ENCODE results near the gene PAX2.
A peak's percentile ranks its signal among the peaks of the same experiment; 100 is the strongest.

Gene PAX2

GRCh38 chr10:100723770-100724530, 21.4 kb upstream of the PAX2 start:
- intact Hi-C loops (cut with DNase I) = no loop called here

DNA sequence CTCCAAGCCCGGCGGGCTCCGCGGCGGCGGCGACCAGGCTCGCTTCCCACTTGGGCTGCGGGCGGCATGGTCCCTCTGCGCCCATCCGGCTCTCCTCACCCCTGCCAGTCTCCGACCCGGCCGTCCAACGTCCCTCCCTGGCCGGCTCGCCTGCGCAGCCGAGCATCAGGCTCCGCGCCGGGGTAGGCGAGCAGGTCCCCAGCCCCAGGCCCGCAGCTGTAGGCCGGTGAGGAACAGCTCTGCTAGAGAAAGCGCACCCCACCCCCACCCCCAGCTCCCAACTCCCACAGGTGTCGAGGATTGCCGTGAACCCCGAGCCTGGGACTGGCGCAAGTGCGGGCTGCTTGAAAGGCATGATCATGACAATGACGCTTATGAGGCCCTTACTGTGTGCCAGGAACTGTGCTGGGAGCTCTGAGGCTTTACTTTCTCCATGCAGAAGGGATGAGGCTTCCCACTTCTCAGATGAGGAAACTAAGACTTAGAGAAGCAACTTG, 20.8 kb upstream of the PAX2 start:
- intact Hi-C loops (cut with DNase I) = no loop called here
- DNase-seq = peak in 3 of 10 donors; percentile 23 to 69 (median 27)

More at GRCh38 chr10:100723770-100724530, 21.4 kb upstream of the PAX2 start:
- DNase-seq = peak in 3 of 10 donors; percentile 11 to 34 (median 24)

DNA sequence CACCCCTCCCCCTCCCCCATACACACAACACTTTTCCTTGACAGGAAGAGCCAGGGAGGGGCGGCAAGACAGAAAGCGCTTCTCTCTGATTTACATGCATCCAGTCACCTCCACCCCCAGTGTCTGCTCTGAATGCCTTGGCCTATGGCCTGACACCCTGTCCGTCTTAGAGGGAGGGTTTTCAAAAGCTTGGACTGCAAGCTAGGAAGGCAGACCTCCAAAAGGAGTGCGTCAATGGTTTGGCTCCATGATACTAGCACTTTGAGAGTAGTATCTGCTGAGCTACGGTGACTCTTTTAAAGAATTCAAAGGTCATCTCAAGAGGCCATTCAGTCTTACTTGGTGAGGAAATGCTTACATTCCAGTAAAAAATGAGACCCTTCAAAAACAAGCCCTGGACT, 20.3 kb upstream of the PAX2 start:
- intact Hi-C loops (cut with DNase I) = no loop called here
- DNase-seq = no peak

DNA sequence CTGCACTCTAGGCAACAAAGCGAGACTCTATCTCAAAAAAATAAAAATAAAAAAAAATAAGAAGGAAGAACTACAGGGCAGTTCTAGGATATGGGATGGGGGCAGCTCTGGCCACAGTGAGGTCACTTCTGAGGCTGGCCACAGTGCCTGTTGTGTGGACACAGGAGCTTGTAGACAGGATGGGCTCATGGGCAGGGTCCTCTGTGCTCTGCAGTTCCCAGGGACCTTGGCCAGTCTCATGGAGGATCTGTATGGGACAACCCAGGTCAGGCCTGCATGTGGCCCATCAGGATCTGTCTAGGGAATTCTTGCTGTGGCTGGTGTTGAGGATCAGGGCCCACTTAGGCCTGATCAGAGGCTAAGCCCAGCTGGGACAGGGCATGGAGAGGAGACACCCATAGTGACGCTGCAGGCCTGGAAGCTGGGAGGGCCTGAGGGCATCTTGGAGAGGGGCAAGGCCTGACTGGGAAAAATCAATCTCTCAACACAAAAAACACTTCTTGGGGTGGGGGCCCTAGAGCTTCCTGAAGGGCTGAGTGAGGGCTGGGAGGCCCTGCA, 19.4 kb upstream of the PAX2 start:
- peak in 3 of 10 donors; percentile 23 to 58 (median 27) for DNase-seq
- intact Hi-C loops (cut with DNase I) = no loop called here

- DNase-seq = no peak
- intact Hi-C loops (cut with DNase I) = no loop called here
These were observed 17.6 kb upstream of the PAX2 start for GRCh38 chr10:100727808-100728207.

DNA sequence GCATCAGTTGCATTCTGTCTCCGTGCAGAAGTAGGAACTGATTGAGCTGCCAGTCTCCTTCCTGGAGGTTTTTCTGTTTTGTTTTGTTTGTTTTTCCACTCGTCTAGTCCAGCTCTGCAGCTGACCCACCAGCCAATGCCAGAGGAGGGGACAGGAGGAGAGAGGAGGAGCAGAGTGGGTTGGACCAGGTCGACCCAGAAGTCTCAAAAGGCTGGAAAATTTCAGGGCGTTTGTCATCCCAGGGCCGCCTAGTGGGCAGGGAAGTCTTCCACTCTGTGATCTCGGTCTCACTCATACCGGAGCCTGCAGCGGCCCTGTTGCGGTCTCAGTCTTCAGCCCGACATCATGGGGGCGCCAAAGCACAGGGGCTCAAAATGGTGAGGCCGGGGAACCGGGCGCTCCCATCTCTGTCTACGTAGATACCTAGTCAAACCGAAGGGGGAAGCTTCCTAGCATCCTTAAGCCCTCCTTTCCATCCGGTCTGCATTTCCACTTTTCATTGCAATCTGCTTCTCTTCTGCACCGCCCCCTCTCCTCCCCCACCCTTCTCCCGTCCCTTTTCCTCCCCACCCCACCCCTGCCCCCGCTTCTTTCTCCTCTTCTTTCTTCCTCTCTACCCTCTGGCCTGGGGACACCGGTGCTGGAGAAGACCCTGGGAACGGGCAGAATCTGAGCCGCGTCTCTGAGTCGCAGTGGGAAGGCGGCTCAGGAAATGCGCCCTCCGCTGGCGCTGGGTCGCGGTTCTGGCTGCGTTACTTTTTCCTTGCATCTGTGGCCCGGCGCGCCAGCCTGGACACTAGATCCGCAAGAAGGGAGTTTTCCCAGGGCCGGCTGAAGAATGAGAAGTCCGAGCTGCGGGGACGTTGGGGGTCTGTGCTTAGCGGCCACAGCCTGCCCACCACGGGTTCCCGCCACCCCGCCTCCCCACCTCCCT, 16.2 kb upstream of the PAX2 start:
- DNase-seq = peak in 5 of 10 donors; percentile 28 to 77 (median 41)
- intact Hi-C loops (cut with DNase I) = no loop called here

DNA sequence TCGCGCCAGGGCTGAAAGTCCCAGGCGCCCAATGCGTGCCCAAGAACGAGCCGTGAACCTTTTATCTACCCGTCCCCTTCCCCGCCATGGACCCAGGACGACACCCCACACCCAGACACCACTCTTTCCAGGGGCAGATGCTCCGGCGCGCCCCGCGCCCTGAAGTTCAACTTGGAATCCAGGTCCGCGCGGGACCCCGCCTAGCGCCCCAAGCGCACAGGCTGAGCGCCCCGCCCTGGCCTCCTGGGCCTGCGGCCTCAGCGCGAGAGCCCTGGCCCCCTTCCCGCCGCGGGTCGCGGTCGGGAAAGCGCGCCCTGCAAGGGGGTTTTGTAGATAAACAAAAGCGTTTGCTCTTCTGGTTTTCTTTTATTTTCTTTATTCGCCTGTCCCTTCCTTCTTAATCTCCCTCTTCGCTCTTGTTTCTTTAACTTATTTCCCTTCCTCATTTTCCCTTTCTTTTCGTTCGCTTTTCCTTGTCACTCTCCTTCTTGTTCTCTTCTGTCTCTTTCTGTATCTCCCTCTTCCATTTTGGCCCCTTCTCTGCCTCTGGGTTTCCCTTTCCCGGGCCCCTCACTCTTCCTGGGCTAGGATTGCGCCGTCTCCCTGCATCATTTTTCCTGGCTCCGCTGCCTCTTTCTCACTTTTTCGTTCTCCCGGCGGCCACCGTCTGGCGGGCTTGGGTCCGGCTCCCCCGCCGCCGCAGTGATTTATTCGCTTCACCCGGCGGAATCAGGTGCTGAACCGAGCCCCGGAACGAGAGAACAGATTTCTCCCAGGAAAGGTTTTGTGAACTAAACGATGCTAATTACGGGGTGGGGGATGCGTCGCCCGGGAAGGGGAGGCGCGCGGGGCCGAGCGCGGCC, 15.3 kb upstream of the PAX2 start:
- intact Hi-C loops (cut with DNase I) = no loop called here
- peak in 3 of 10 donors; percentile 39 to 57 (median 45) for DNase-seq

- intact Hi-C loops (cut with DNase I) = no loop called here
- DNase-seq = peak in 3 of 10 donors; percentile 65 to 85 (median 65)
These were observed 14.5 kb upstream of the PAX2 start for GRCh38 chr10:100730725-100731406.

DNA sequence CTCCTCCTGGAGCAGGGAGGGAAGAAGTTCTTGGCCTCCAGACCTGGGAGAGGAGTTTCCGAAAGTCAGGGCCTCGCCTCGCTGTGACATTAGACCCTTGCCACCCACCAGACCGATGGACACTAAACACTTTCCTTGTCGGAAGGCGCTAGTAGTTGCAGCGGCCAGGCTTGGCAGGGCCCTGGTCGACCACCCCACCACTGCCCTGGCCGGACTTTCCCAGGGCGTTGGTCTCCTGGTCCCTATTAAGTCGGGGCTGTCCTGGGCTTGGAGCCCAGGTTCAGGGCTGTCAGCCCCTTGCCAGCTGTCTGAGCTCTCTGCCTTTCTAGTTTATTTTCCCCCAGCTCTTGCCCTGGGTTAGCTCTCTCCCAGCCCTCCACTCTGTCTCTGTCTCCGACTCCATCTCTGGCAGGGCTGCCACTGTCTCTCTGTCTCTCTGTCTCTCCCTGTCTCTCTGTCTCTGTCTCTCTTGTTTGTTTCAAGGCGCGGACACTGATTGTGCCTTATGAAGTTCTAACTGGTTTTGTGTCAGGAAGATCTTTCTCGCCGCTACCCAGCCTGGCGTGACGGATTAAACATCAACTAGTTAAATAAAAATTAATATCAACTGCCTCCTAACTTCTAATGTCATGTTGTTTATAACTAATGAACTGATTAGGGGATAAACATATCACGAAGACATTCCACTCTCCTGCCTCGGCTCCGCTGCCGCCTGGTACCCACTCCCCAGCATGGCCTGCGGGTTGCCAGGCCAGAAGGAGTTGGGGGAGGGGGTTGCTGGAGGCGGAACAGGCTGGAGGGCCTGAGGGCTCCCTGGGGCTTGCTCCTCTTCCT, 13.8 kb upstream of the PAX2 start:
- peak in 2 of 10 donors; percentile 62 to 64 for DNase-seq
- intact Hi-C loops (cut with DNase I) = no loop called here

GRCh38 chr10:100732241-100732596, 13.2 kb upstream of the PAX2 start:
- intact Hi-C loops (cut with DNase I) = no loop called here
- DNase-seq = no peak

GRCh38 chr10:100733329-100733728, 12.1 kb upstream of the PAX2 start:
- intact Hi-C loops (cut with DNase I) = no loop called here
- DNase-seq = peak in 2 of 10 donors; percentile 31 to 71

GRCh38 chr10:100734295-100735086, 10.9 kb upstream of the PAX2 start:
- intact Hi-C loops (cut with DNase I) = no loop called here
- DNase-seq = peak in 2 of 10 donors; percentile 41 to 69

DNA sequence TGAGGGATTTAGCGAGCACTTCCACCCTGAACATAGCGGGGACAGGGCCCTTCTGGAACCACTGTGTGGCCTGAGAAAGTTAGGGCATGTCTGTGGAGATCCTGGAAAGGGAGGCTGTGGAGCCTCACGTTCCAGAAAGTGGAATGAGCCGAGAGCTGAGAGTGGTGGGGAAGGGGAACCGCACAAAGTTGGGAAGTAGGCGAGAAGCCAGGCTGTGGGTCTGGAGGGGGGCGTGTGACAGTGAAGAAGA, 10.4 kb upstream of the PAX2 start:
- intact Hi-C loops (cut with DNase I) = no loop called here
- DNase-seq = no peak

DNA sequence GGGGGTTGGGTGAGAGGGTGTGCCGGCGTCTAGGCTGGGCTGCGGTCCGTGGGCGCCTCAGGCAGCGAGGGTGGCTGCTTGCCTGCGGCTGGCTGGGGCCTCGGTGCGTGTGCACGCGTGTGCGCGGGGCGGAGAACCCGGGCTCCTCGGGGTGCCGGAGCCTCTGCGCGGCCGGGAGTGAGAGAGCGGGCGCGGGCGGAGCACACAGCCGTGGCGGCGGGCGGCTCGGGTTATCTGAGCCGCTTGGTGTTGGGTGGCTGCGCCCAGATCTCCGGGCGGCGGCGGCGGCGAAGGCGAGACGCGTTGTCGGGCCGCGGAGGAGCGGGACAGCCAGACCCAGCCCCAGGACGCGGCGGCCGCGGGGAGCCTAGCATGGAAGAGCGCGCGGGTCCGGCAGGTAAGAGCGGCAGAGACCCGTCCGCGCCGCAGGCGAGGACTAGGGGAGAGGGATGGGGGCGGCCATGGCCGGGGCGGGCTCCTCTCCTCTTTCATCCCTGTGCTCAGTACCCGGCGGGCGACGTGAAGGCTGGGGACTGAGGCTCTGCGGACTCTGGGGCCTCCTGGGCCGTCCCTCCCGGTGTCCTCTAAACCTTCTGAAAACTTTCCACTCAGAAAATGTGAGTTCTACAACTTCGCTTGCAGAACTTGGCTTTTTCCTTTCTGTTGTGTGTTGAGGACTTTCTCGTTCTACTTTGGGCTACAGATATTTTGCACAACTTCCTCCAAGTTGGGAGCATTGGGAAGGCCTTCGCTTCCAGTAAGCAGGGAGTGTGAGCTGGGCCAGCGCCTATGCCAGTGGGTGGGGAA, 9.8 kb upstream of the PAX2 start:
- DNase-seq = peak in 2 of 10 donors; percentile 67 to 75
- intact Hi-C loops (cut with DNase I) = no loop called here

DNA sequence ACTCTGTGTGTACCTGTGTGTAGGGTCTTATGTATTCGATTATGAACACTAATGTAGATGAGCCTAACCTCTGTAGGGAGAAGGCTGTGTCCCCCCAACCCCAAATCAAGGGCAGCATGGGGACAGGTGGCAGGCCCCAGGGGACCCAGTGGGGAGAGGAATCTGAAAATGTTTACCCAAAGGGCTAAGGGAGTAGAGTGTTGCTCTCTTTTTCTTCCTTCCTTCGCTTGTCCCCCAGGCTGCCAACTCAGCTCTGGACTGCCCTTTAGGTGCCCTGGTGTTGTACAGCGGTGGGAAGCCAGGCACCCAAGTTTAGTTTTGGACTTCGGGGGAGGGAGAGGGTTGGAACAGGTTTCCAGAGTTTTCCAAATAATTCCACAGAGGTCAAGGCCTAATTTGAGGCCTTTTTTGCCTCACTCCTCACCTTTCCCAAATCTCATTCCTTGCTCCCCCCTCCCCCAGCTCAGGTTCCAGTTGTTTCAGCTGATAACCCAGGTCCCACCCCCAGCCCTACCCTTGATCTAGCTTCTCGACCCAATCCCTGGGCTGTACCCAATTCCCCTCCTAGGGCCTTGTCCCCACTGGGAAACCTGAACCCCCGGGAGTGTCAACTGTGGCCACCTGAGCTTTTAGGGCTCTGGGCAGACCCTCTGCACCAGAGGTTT, 9.1 kb upstream of the PAX2 start:
- peak in 2 of 10 donors; percentile 22 to 33 for DNase-seq
- intact Hi-C loops (cut with DNase I) = no loop called here

- intact Hi-C loops (cut with DNase I) = no loop called here
- peak in 1 of 10 donors; percentile 47 for DNase-seq
These were observed 8.5 kb upstream of the PAX2 start for GRCh38 chr10:100736809-100737354.

All from posterior cingulate gyrus (tissue), 11 donors.